GM08714 (cell line): ENCODE data around the gene MGRN1.
A peak's percentile ranks its signal among the peaks of the same experiment; 100 is the strongest.

Experiments
- H3K4me3 ChIP-seq: fragments of 200-500 bp; sonication (Bioruptor generic); 2 replicates; pipeline ENCODE4 v1.5.1; 2014; ENCODE audit warnings: mild to moderate bottlenecking, low read length, inconsistent platforms
- ZNF274 ChIP-seq: IDR thresholded peaks from 2 replicates; pipeline ENCODE4 v1.6.1; 2012; ENCODE audit warnings: mild to moderate bottlenecking, low read depth, low read length

MGRN1 gene

GRCh38 chr16:4704913-4705312 is 80.3 kb downstream of the MGRN1 start:
- no peak overlapping the region for H3K4me3 ChIP-seq
- TF ChIP-seq ZNF274 = no peak

GRCh38 chr16:4706871-4707270 is 82.2 kb downstream of the MGRN1 start:
- TF ChIP-seq ZNF274 = no peak
- no peak overlapping the region for H3K4me3 ChIP-seq

- no peak for TF ChIP-seq ZNF274
- H3K4me3 ChIP-seq = no peak overlapping the region
Measured at GRCh38 chr16:4709481-4709880, 84.9 kb downstream of the MGRN1 start.

- no peak overlapping the region for H3K4me3 ChIP-seq
- no peak for TF ChIP-seq ZNF274
Measured at GRCh38 chr16:4713663-4714501, 89.3 kb downstream of the MGRN1 start.

- no peak overlapping the region for H3K4me3 ChIP-seq
- TF ChIP-seq ZNF274 = no peak
Measured at GRCh38 chr16:4714996-4715395, 90.4 kb downstream of the MGRN1 start.

GRCh38 chr16:4718466-4718865 is 93.8 kb downstream of the MGRN1 start:
- TF ChIP-seq ZNF274 = no peak
- H3K4me3 ChIP-seq = no peak overlapping the region

- TF ChIP-seq ZNF274 = no peak
- H3K4me3 ChIP-seq = no peak overlapping the region
Measured at GRCh38 chr16:4723071-4723767, 98.6 kb downstream of the MGRN1 start.

GRCh38 chr16:4724661-4725270 is 100.1 kb downstream of the MGRN1 start:
- H3K4me3 ChIP-seq = no peak overlapping the region
- TF ChIP-seq ZNF274 = no peak

GRCh38 chr16:4726616-4727015 is 102.0 kb downstream of the MGRN1 start:
- no peak overlapping the region for H3K4me3 ChIP-seq
- no peak for TF ChIP-seq ZNF274

GRCh38 chr16:4728676-4729075 is 104.0 kb downstream of the MGRN1 start:
- no peak for TF ChIP-seq ZNF274
- no peak overlapping the region for H3K4me3 ChIP-seq

- H3K4me3 ChIP-seq = no peak overlapping the region
- no peak for TF ChIP-seq ZNF274
Measured at GRCh38 chr16:4729876-4730275, 105.2 kb downstream of the MGRN1 start.

- no peak for TF ChIP-seq ZNF274
- H3K4me3 ChIP-seq = peak overlapping the region; percentile 94
Measured at GRCh38 chr16:4733211-4733742, 108.7 kb downstream of the MGRN1 start.

GRCh38 chr16:4733747-4734062 is 109.1 kb downstream of the MGRN1 start:
- no peak for TF ChIP-seq ZNF274
- peak overlapping the region; percentile 94 for H3K4me3 ChIP-seq

GRCh38 chr16:4734063-4734729 is 109.6 kb downstream of the MGRN1 start, which contains the start of the genes ANKS3 and DNAAF8:
Gene ANKS3, minus strand, starts transcription at chr16:4734271. Its CDS starts 4,122 bp downstream, at chr16:4730149.
Gene DNAAF8, plus strand, starts transcription at chr16:4734537. Its CDS starts 1,978 bp downstream, at chr16:4736515.
- no peak for TF ChIP-seq ZNF274
- H3K4me3 ChIP-seq = peak within 1 kb of the TSS; percentile 94
